SIG-M5 (cell line): ENCODE results near the gene SPDYE18.
"Not testable (repeated sequence)": the region's sequence is repeated elsewhere in the genome, so short reads cannot be mapped to it uniquely, and the experiment has no call there.

Source experiments
- DNase-seq: peaks from one replicate; lab custom pipeline; 2025; lab: John Stamatoyannopoulos, UW

The SPDYE18 gene, protein sequence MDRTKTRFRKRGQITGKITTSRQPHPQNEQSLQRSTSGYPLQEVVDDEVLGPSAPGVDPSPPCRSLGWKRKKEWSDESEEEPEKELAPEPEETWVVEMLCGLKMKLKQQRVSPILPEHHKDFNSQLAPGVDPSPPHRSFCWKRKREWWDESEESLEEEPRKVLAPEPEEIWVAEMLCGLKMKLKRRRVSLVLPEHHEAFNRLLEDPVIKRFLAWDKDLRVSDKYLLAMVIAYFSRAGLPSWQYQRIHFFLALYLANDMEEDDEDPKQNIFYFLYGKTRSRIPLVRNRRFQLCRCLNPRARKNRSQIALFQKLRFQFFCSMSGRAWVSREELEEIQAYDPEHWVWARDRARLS

DNA sequence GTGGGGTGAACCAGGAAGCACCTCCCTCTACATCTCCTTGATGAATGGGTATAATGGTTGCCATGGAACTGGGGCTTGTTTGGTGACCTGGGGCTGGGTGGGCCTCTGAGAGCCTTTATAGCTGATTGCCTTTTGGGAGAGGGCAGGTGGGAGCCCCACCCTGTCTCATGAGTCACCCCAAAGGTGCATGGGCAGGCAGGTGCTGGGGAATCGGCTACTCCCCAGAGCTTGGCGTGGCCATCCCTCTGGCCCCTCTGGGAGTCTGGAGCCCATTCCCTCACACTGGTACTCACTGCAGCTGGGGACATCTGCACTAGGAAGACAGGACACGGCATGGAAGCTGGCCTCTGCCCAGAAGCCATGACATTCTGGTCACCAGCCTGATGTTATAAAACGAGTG lies at the start of gene SPDYE18:
SPDYE18 (minus strand) TSS at position 2 of the 400 bp plus-strand sequence. CDS start 2,046 bp downstream, outside the sequence.
- not testable (repeated sequence) for DNase-seq

DNA sequence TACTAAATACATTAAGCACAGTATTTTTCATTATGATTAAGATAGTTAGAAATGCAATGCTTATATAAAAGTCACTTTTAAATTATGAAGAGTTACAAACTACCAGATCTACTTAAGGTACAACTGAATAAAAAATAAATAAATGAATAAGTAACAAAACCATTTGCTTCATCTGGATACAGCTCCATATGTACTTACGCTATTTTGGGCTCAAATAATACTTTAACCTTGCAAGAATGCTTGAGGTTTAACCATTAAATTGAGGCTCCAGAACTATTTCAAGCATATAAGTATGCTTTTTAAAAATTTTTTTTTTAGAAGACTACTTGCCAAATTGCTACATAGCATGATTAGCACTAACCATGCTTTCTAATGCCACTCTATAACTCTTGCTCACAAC lies 46.0 kb upstream of the SPDYE18 start:
- DNase-seq, result not testable (repeated sequence)

DNA sequence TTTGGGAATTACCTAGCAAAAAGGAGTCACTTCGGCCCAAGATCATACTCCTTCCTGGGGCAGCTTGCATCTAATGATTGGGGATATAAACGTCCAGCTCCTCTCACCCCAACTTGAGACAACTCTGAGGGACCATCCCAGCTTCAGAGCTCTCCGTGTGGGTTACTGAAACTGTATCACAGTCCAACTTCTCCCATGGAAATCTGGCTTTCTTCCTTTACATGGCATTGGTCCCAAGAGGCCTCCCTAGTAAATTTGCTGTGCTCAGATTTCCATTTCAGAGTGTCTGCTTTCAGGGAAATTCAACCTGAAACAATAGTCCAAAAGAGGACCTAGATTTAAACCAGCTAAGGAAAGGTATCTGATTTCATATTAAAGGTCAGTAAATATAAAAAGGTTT lies 45.3 kb upstream of the SPDYE18 start:
- DNase-seq, result not testable (repeated sequence)

DNA sequence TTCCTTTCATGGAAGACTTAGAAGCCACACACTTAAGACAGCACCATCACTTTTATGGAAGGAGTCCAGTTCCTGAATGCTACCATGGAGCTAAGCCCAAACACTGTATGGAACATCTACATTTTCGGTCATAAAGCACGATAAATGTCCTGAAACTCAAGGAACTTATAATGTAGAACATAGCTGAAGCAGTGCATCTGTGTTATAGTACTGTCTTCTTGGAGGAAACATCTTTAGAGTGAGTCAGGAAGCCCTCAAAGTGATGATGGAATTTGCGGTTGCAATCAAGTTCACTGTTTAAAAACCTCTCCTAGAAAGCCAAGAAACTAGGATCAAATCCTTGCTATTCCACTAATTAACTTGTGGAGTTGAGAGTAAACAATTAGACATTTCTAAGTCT lies 43.5 kb upstream of the SPDYE18 start:
- not testable (repeated sequence) for DNase-seq

DNA sequence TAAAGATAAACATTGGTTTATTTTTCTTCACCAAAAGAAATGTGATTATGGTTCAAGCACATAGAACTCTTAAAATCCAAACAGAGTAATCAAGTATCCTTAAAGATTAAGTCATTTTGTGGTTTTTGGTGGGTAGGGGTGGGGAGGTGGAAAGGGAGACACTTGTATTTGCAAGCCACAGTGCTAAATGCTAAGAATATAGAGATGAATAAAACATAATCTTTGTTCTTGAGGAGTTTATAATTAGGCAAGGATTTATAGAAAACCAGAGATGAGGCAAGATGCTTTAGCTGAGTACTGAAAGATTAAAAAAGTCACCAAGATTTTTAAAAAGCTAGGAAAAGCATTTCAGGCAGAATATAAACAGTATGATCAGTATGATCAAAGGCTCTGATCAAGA lies 40.3 kb upstream of the SPDYE18 start:
- DNase-seq, result not testable (repeated sequence)

DNA sequence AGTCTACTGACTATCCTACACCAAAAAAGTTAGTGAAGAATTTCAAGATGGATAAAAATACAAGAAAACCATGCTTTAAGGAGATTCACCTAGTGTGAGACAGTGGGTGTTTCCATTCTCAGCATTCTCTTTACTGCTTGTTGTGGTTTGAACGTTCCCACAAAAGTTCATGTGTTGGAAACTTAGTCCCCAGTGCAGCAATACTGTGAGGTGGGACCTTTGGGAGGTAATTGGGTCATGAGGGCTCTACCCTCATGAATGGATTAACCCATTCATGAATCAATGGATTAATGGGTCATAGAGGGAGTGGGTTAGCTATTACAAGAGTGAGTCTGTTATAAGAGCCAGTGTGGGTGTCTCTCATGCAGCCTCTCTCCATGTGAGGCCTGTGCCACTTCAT lies 38.8 kb upstream of the SPDYE18 start:
- not testable (repeated sequence) for DNase-seq

DNA sequence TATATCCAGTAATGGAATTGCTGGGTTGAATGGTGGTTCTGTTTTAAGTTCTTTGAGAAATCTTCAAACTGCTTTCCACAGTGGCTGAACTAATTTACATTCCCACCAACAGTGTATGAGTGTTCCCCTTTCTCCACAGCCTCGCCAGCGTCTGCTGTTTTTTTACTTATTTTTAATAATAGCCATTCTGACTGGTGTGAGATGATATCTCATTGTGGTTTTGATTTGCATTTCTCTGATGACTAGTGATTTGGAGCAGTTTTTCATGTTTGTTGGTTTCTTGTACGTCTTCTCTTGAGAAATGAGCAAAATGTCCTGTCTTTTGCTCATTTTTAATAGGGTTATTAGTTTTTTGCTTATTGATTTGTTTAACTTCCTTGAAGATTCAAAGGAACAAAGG lies 38.1 kb upstream of the SPDYE18 start:
- not testable (repeated sequence) for DNase-seq

DNA sequence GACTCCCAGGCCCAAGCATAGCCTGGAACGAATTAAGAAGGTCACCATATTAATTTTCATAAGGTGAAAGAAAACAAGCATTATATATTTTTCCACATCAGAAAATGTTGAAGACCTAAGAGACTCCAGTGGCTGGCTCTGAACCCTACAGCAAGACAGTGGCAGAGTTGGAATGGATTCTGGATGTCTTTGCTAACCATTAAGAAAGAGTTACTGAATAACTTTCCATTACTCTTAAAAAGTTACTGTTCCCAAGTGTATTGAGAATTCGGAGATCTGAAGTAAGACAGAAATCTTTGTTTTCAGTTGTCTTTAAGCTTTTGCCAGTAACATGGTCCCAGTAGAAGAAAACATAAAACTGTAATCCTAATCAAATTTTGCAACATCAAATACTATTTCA lies 29.9 kb upstream of the SPDYE18 start:
- DNase-seq, result not testable (repeated sequence)

DNA sequence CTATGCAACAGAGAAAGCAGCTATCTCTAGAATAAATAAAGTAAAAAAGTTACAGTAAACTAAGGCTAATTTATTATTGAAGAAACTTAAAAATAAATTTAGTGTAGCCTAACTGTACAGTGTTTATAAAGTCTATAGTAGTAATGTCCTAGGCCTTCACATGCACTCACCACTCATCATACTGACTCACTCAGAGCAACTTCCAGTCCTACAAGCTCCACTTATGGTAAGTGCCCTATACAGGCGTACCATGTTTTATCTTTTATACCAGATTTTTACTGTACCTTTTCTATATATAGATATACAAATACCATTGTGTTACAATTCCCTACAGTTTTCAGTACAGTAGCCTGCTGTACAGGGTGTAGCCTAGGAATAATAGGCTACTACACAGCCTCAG lies 19.8 kb upstream of the SPDYE18 start:
- not testable (repeated sequence) for DNase-seq

DNA sequence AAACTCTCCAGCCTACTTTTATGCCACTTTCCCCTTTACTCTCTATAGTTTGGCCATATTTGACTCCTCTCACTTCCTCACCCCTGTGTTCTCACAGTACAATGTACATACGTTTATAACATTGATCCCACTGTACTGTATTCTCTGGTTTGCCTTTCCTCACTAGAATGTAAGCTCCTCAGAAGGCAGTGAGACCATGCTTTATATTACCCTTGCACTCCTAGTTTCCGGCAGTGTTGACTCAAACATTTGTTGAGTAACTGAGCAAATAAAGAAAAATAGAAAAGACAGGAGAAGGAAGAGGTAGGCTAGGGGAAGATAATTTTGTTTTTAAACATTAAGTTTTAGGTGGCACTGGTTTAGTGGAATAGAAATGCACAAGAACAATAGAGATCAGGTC lies 17.9 kb upstream of the SPDYE18 start:
- not testable (repeated sequence) for DNase-seq

DNA sequence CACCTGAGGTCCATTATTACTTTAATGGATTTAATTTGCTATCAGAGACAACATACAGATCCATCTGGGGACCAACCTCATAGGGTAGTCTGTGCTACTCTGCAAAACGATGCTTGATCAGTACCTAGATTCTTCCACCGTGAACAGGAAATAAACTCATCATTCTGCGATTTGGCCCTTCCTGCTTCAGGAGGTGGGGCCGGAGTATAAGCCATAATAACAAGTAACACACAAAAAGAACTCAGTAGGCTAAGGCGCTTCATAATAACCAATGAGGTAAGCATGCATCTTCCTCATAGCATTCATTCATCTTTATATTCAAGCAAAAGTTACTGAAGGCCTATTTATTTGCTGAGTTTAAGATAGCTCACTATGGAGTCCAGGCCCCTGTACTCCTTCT lies 17.3 kb upstream of the SPDYE18 start:
- not testable (repeated sequence) for DNase-seq

DNA sequence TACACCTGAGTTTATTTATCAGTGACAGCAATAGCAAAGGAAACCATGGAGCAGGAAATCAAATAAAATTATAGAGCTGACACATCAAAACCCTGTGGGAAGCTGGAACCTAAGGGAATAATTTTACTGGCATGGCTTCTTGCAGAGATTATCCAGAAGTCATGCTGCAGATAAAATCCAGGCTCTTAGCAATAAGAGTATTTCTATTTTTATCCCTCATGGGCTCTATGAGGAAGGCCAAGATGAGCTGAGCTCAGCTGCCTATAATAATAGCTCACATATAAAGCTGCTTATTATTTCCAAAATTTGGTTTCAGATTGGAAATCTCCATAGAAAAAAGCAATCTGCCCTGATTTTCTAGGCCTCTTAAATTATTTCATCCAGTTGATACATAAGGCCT lies 16.8 kb upstream of the SPDYE18 start:
- not testable (repeated sequence) for DNase-seq

DNA sequence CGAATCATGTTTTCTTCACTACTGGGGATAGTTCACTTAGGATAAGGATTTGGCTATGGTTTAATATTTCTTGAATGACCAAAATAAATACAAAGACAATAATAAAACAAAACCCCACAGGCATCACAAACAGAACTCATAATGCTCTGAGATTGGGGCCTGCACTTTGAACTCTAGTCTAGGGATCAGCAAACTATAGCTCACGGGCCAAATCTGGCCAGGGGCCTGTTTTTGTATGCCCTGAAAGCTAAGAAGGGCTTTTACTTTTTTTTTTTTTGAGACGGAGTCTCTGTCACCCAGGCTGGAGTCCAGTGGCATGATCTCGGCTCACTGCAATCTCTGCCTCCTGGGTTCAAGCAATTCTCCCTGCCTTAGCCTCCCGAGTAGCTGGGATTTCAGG lies 14.7 kb upstream of the SPDYE18 start:
- not testable (repeated sequence) for DNase-seq

DNA sequence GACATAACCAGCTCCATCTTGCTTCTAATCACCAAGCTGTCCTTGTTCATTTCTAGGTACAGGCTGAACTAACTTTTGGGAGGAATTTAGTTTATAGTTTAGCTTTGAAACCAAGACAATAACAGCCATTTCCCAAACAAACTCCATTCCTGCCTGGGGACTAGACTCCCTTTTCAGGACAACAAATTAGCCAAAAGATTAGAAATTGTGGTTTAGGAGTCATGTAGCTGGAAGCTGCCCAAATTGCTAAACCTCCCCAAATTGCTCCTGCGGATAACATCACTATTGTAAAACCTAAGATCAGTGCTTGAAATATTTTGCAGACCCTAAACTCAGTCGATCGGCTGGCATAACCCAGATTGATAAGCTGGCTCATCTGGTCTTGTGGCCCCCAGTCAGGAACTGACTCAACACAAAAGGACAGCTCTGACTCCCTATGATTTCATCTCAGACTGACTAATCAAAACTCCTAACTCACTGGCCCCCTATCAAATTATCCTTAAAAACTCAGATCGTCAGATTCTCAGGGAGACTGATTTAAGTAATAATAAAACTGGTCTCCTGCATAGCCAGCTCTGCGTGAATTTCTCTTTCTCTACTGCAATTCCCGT lies 12.5 kb upstream of the SPDYE18 start:
- DNase-seq, result not testable (repeated sequence)

DNA sequence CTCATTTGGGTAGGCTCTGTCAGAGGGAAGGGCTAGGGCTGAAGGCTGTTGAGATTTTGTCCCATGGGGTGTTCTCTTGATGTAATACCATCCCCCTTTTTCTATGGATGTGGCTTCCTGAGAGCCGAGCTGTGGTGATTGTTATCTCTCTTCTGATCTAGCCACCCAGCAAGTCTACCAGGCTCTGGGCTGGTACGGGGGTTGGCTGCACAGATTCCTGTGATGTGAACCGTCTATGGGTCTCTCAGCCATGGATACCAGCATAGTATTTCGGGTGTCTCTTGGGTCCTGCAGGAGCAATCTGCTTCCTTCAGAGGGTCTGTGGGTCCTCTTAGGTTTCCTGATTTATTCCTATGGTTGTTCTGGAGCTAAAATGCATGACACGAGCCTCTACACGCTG lies 8.8 kb upstream of the SPDYE18 start:
- not testable (repeated sequence) for DNase-seq

DNA sequence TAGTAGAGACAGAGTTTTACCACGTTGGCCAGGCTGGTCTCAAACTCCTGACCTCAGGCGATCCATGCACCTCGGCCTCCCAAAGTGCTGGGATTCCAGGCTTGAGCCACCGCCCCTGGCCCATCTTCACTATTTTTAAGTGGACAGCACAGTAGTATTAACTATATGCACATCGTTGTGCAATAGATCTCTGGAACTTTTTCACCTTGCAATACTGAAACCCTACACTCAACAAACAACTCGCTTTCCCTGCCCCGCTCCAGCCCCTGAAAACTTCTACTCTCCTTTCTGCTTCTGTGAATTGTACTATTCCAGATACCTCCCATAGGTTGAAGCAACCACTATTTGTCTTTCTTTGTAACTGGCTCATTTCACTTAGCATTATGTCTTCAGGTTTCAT lies 3.5 kb upstream of the SPDYE18 start:
- DNase-seq, result not testable (repeated sequence)

DNA sequence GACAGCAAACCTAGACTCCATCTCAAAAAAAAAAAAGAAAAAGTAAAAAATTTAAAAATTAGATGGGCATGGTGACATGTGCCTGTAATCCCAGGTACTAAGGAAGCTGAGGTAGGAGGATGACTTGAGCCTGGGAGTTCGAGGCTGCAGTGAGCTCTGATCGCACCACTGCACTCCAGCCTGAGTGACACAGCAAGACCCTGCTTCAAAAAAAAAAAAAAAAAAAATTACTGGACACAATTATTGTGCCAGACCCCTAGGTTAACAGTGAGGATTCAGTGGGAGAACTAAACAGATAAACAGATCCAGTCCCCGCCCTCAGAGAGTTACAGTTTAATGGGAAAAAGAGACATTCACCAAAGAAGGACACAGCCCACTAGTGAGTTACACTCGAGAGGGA lies 1.4 kb upstream of the SPDYE18 start:
- not testable (repeated sequence) for DNase-seq

DNA sequence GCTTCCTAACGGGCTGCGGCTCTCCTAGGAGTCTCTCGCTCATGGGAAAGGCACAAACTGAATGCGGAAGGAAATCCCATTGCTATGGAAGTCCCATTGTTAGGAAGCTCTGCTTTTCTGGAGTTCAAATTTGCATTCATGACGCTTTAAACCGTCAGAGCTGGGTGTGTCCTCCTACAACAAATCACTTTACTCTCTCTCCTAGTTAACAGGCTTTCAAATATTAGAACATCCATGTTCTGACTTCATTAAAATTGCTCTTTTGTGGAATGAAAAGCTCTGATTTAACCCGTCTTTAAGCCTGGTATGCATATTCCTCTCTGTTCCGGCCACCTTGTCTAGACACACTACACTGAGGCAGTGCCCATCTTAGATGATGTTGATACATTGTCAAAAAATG lies 30.1 kb downstream of the SPDYE18 start, which contains the start of gene SPDYE17:
SPDYE17 (minus strand) TSS at position 101 of the 400 bp plus-strand sequence. CDS start 1,791 bp downstream, outside the sequence.
- DNase-seq, result not testable (repeated sequence)

DNA sequence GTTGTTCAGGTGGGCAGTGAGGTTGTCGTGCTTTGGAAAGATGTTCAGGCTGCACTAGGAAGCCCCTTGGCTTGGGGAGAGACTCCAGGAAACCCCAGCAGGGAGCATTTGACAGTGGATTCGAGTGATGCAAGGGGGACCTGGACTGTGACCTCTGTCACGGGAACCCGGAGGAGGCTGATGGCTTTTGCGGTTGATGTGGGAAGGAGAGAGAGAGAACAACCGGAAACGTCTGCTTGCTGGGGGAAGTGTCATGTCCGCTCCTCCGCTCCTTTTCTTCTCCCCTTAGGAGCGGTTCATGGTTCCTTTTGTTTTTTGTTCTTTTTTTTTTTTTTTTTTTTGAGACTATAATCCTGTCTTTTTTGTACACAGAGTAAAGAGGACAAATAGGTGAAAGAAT lies 36.0 kb downstream of the SPDYE18 start:
- not testable (repeated sequence) for DNase-seq

DNA sequence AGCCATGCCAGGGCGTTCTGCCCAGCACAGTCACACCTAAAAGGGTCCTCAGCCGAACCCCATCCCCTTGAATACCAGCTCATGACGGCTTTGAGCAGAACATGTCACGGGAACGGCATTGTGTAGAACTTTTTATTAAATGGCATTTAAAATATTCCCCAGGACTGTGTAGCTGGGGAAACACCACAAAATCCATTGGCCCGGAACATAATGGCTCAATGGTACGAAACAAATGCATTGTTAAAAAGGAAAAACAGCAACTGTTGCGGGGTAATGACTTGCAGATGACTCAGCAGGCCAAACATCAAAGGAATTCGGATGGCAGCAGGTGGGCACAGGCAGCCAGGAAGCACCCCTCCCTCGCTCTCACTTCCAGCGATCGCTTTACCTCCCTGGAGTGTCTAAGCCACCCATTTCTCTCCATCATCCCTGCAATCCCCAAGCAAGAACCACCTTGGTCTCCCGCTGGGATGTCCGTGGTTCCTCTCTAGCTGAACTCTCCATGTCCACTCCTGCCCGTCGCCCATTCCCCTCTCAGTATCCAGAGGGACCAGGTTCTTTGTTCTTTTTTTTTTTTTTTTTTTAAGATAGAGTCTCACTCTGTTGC lies 52.2 kb downstream of the SPDYE18 start:
- not testable (repeated sequence) for DNase-seq

DNA sequence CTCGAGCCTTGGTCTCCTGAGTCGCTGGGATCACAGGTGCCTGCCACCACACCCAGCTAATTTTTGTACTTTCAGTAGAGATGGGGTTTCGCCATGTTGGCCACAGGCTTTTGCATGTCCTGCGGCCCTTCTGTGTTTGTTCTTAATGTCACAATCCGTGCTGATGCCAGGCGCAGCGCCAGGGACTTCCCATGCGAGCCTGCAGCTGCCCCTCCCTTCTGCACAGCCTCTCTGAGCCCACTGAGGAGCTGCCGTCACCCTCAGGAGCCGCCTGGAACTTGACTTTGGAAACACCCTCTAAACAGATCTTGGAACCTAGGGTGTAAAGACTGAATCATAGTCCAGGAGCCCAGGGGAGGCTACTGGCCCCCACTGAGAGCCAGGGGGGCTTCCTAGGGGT lies 54.4 kb downstream of the SPDYE18 start:
- not testable (repeated sequence) for DNase-seq
